Neural crest cell (in vitro differentiated cells): ENCODE results near the gene PTPN4. TPM values are rescaled to one million over a fixed set of nuclear protein-coding genes. Genes with fewer than 3 reads are reported as not detected.

Experiments
- DNase-seq: peaks from one replicate; pipeline ENCODE4 v3.0.0; 2021; ENCODE audit warnings: low read depth, mixed read lengths, low spot score
- H3K27ac Mint-ChIP-seq: one replicate; pipeline ENCODE4 v1.8.0; 2021; ENCODE audit warnings: mild to moderate bottlenecking, mixed read lengths; ENCODE audit not compliant: unreplicated experiment
- H3K27me3 Mint-ChIP-seq: 2 replicates; pipeline ENCODE4 v1.8.0; 2021; ENCODE audit warnings: low read depth, mild to moderate bottlenecking, mixed read lengths
- H3K36me3 Mint-ChIP-seq: 2 replicates; pipeline ENCODE4 v1.8.0; 2021; ENCODE audit warnings: low read depth, mild to moderate bottlenecking, mixed read lengths
- H3K4me1 Mint-ChIP-seq: 2 replicates; pipeline ENCODE4 v1.8.0; 2021; ENCODE audit warnings: mixed read lengths
- H3K4me3 Mint-ChIP-seq: one replicate; pipeline ENCODE4 v1.8.0; 2021; ENCODE audit warnings: mild to moderate bottlenecking, mixed read lengths
- H3K9me3 Mint-ChIP-seq: 2 replicates; pipeline ENCODE4 v1.8.0; 2021; ENCODE audit warnings: mixed read lengths
- CTCF ChIP-seq: fragments of 200-600 bp; sonication (generic); conservative IDR thresholded peaks from 2 replicates; pipeline ENCODE4 v1.5.0; 2021; ENCODE audit warnings: antibody characterized with exemption, mild to moderate bottlenecking
- total RNA-seq: library from RNA; stranded (reverse); gene quantifications from 2 replicates; pipeline ENCODE4 v1.2.1, GENCODE V29; 2021

Gene PTPN4
- total RNA-seq, 1 donor from 2014 or later: 39.3 TPM

GRCh38 chr2:119808516-119809147 lies 48.9 kb downstream of the PTPN4 start:
- H3K4me1 Mint-ChIP-seq: peaks cover 4% of the 10 kb centered on the region

GRCh38 chr2:119809339-119810048 lies 49.8 kb downstream of the PTPN4 start:
- no peak for DNase-seq
- H3K9me3 Mint-ChIP-seq: peaks cover 8% of the 10 kb centered on the region
- TF ChIP-seq CTCF: no peak
- no peaks in the 10 kb centered on the region for H3K27me3 Mint-ChIP-seq
- H3K27ac Mint-ChIP-seq: no peak overlapping the region
- H3K4me3 Mint-ChIP-seq: no peak overlapping the region
- H3K36me3 Mint-ChIP-seq: peaks cover 26% of the 10 kb centered on the region
- H3K4me1 Mint-ChIP-seq: peaks cover 4% of the 10 kb centered on the region

More at GRCh38 chr2:119808516-119809147, 48.9 kb downstream of the PTPN4 start:
- peaks cover 33% of the 10 kb centered on the region for H3K36me3 Mint-ChIP-seq
- H3K27ac Mint-ChIP-seq: no peak overlapping the region
- H3K4me3 Mint-ChIP-seq: no peak overlapping the region
- no peaks in the 10 kb centered on the region for H3K27me3 Mint-ChIP-seq
- peaks cover 15% of the 10 kb centered on the region for H3K9me3 Mint-ChIP-seq
- no peak for TF ChIP-seq CTCF
- no peak for DNase-seq

GRCh38 chr2:119810049-119810630 lies 50.4 kb downstream of the PTPN4 start:
- no peak for TF ChIP-seq CTCF
- Mint-ChIP-seq H3K36me3 (peaks cover 20% of the 10 kb centered on the region), H3K4me3 (no peak overlapping the region), H3K27me3 (no peaks in the 10 kb centered on the region), H3K27ac (no peak overlapping the region), H3K9me3 (peaks cover 8% of the 10 kb centered on the region), H3K4me1 (peaks cover 4% of the 10 kb centered on the region)
- no peak for DNase-seq

- Mint-ChIP-seq H3K36me3 (peaks cover 24% of the 10 kb centered on the region), H3K27ac (no peak overlapping the region), H3K9me3 (peaks cover 11% of the 10 kb centered on the region), H3K4me1 (no peaks in the 10 kb centered on the region), H3K4me3 (no peak overlapping the region), H3K27me3 (no peaks in the 10 kb centered on the region)
- TF ChIP-seq CTCF: no peak
- no peak for DNase-seq
Observed at GRCh38 chr2:119814216-119814615, 54.5 kb downstream of the PTPN4 start.

GRCh38 chr2:119818792-119819191 lies 59.1 kb downstream of the PTPN4 start:
- Mint-ChIP-seq H3K36me3 (peaks cover 31% of the 10 kb centered on the region), H3K4me3 (no peak overlapping the region)
- DNase-seq: no peak

More at GRCh38 chr2:119818792-119819191, 59.1 kb downstream of the PTPN4 start:
- Mint-ChIP-seq H3K27ac (no peak overlapping the region), H3K27me3 (no peaks in the 10 kb centered on the region), H3K9me3 (peaks cover 11% of the 10 kb centered on the region), H3K4me1 (peaks cover 4% of the 10 kb centered on the region)
- TF ChIP-seq CTCF: no peak
